ENCODE results near the gene KCNQ1OT1. TPM values are rescaled to one million over a fixed set of nuclear protein-coding genes. Genes with fewer than 3 reads are reported as not detected.

Gene KCNQ1OT1
- total RNA-seq, 1 donor: 5.1 TPM

DNA sequence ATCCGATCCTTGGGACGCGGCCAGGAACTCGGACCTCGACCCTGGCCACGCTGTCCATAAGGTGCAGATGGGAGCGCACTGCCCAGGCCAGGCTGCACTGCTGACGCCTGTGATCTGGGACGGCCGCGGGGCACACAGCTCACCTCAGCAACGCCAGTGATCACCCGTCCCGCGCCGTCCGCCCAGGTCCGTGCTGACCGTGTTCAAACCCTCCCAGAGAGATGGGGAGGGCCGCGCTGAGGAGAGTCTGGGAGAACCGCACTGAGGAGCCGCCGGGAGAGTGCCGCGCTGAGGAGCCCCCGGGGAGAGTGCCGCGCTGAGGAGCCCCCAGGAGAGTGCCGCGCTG, 636 bp downstream of the KCNQ1OT1 start:
- H3K79me2 ChIP-seq (ENCODE audit: insufficient read depth, low read length): peaks cover 56% of the 10 kb centered on the region
- no peaks in the 10 kb centered on the region for H3K36me3 ChIP-seq (ENCODE audit: insufficient read depth, low read length)
- no peak overlapping the region for H2AFZ ChIP-seq (ENCODE audit: low read length)
- H3K4me2 ChIP-seq (ENCODE audit: insufficient read depth, low read length): peak overlapping the region; percentile 81
- DNase-seq (ENCODE audit: insufficient read length, low spot score, missing footprints): peak; percentile 68
- TF ChIP-seq, protein P1, sequence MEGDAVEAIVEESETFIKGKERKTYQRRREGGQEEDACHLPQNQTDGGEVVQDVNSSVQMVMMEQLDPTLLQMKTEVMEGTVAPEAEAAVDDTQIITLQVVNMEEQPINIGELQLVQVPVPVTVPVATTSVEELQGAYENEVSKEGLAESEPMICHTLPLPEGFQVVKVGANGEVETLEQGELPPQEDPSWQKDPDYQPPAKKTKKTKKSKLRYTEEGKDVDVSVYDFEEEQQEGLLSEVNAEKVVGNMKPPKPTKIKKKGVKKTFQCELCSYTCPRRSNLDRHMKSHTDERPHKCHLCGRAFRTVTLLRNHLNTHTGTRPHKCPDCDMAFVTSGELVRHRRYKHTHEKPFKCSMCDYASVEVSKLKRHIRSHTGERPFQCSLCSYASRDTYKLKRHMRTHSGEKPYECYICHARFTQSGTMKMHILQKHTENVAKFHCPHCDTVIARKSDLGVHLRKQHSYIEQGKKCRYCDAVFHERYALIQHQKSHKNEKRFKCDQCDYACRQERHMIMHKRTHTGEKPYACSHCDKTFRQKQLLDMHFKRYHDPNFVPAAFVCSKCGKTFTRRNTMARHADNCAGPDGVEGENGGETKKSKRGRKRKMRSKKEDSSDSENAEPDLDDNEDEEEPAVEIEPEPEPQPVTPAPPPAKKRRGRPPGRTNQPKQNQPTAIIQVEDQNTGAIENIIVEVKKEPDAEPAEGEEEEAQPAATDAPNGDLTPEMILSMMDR (IDR thresholded peaks at IDR 0.05; ENCODE audit: extremely low read depth, low read depth, low read length): no peak
- peaks cover 41% of the 10 kb centered on the region for H4K20me1 ChIP-seq (ENCODE audit: insufficient read depth, low read length)
- H3K9me3 ChIP-seq (ENCODE audit: low read depth, low read length): no peaks in the 10 kb centered on the region
- H3K27ac ChIP-seq (ENCODE audit: low read depth, low read length): peak overlapping the region; percentile 82
- peaks cover 18% of the 10 kb centered on the region for H3K4me1 ChIP-seq (ENCODE audit: insufficient read depth, low read length)
- no peaks in the 10 kb centered on the region for H3K27me3 ChIP-seq (ENCODE audit: insufficient read depth, low read length)
- peak overlapping the region; percentile 86 for H3K4me3 ChIP-seq (ENCODE audit: insufficient read depth, low read length)

DNA sequence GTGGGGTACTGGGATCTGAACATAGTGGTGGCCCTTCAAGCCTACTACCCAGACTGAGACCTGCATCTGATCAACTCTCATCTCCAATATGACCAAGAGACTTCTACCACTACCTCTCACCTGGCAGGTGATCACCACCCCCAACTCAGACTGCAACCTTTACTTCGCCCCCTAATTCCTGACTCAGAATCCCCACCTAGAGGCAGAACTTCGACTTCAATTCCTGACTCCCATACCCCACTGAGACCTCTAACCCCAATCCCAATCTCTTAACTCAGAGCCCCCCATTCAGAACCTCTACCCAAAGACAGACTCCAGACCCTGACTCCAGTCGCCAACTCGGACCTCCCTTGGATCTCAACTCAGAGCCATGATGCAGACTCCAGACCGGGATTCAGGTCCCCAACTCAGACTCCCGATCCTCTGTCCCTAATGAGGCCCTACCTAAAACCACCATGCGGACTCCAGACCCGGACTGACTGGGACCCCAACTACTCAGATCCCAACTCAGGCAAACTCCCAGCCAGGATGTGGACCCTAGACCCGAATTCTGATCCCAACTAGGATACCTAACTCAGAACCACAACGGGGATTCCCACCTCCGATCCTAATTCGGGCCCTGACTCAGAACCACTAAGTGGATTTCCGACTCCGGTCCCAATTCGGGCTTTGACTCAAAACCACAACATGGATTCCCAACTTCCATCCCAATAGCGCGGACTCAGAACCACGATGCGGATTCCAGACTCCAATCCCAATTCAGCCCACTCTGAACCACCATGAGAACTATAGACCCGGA, 1.2 kb downstream of the KCNQ1OT1 start:
- Histone ChIP-seq H3K27ac (ENCODE audit: low read depth, low read length) (peak overlapping the region; percentile 82), H3K27me3 (ENCODE audit: insufficient read depth, low read length) (no peaks in the 10 kb centered on the region), H3K4me2 (ENCODE audit: insufficient read depth, low read length) (peak overlapping the region; percentile 81), H3K36me3 (ENCODE audit: insufficient read depth, low read length) (no peaks in the 10 kb centered on the region), H3K4me3 (ENCODE audit: insufficient read depth, low read length) (peak overlapping the region; percentile 86), H2AFZ (ENCODE audit: low read length) (no peak overlapping the region), H3K79me2 (ENCODE audit: insufficient read depth, low read length) (peaks cover 62% of the 10 kb centered on the region), H3K9me3 (ENCODE audit: low read depth, low read length) (no peaks in the 10 kb centered on the region), H3K4me1 (ENCODE audit: insufficient read depth, low read length) (peaks cover 19% of the 10 kb centered on the region), H4K20me1 (ENCODE audit: insufficient read depth, low read length) (peaks cover 47% of the 10 kb centered on the region)
- TF ChIP-seq, protein P1 (IDR thresholded peaks at IDR 0.05; ENCODE audit: extremely low read depth, low read depth, low read length): no peak
- DNase-seq (ENCODE audit: insufficient read length, low spot score, missing footprints): peak; percentile 82

DNA sequence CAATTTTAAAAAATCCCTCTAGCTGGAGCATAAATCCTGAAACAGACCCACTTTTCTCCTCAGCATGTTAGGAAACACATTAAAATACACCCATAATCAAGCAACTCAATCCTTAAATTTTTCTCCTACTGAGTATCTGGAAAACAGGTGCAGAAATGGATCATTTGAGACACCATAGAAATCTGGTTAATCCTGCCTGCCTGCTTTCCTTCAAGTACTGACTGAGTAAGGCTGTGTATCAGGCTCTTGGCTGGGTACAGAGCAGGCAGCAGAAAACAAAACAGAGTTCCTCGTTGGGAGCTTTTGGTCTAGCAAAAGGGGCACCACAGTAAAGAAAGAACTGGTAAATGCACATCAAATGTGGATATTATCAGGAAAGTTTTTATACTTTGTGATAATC, 1.9 kb downstream of the KCNQ1OT1 start:
- DNase-seq (ENCODE audit: insufficient read length, low spot score, missing footprints): peak; percentile 84
- Histone ChIP-seq H2AFZ (ENCODE audit: low read length) (no peak overlapping the region), H3K9me3 (ENCODE audit: low read depth, low read length) (no peaks in the 10 kb centered on the region), H3K79me2 (ENCODE audit: insufficient read depth, low read length) (peaks cover 69% of the 10 kb centered on the region), H4K20me1 (ENCODE audit: insufficient read depth, low read length) (peaks cover 54% of the 10 kb centered on the region), H3K36me3 (ENCODE audit: insufficient read depth, low read length) (no peaks in the 10 kb centered on the region), H3K4me2 (ENCODE audit: insufficient read depth, low read length) (peak overlapping the region; percentile 81), H3K4me3 (ENCODE audit: insufficient read depth, low read length) (peak overlapping the region; percentile 86), H3K27me3 (ENCODE audit: insufficient read depth, low read length) (no peaks in the 10 kb centered on the region), H3K27ac (ENCODE audit: low read depth, low read length) (no peak overlapping the region), H3K4me1 (ENCODE audit: insufficient read depth, low read length) (peaks cover 19% of the 10 kb centered on the region)
- TF ChIP-seq, protein P1 (IDR thresholded peaks at IDR 0.05; ENCODE audit: extremely low read depth, low read depth, low read length): no peak

DNA sequence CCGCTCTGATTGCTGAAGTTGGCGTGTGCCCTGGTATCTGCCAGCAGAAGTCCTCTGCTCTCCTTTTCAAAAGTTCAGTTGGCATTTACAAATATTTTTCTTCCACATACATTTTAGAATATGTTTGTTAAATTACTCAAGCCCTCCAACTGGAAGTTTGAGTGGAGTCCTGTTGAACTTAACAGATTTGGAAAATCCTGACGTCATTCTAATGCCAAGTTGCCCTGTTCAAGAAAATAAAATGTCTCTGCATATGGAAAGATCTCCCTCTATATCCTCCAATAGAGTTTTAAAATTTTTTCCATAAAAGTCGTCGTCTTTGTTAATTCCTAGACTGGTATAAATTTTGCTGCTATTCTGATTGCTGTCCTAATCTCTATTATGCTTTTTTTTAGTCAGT, 3.3 kb downstream of the KCNQ1OT1 start:
- peaks cover 68% of the 10 kb centered on the region for H4K20me1 ChIP-seq (ENCODE audit: insufficient read depth, low read length)
- H3K4me2 ChIP-seq (ENCODE audit: insufficient read depth, low read length): peak overlapping the region; percentile 81
- no peaks in the 10 kb centered on the region for H3K9me3 ChIP-seq (ENCODE audit: low read depth, low read length)
- TF ChIP-seq, protein P1 (IDR thresholded peaks at IDR 0.05; ENCODE audit: extremely low read depth, low read depth, low read length): no peak
- H3K36me3 ChIP-seq (ENCODE audit: insufficient read depth, low read length): peaks cover 4% of the 10 kb centered on the region
- no peak overlapping the region for H2AFZ ChIP-seq (ENCODE audit: low read length)
- no peaks in the 10 kb centered on the region for H3K27me3 ChIP-seq (ENCODE audit: insufficient read depth, low read length)
- no peak for DNase-seq (ENCODE audit: insufficient read length, low spot score, missing footprints)
- no peak overlapping the region for H3K27ac ChIP-seq (ENCODE audit: low read depth, low read length)
- no peak overlapping the region for H3K4me3 ChIP-seq (ENCODE audit: insufficient read depth, low read length)
- peaks cover 19% of the 10 kb centered on the region for H3K4me1 ChIP-seq (ENCODE audit: insufficient read depth, low read length)
- H3K79me2 ChIP-seq (ENCODE audit: insufficient read depth, low read length): peaks cover 83% of the 10 kb centered on the region

Measured in osteoblast (primary cell).